Activated T-cell treated with anti-CD3 and anti-CD28 coated beads for 4 hours (primary cell): ENCODE results near the gene SPRYD3.
"Not testable (repeated sequence)": the region's sequence is repeated elsewhere in the genome, so short reads cannot be mapped to it uniquely, and the experiment has no call there.

ENCODE experiments used
- DNase-seq: peaks from one replicate; pipeline ENCODE4 v3.0.0-alpha.2; 2020

Gene SPRYD3

DNA sequence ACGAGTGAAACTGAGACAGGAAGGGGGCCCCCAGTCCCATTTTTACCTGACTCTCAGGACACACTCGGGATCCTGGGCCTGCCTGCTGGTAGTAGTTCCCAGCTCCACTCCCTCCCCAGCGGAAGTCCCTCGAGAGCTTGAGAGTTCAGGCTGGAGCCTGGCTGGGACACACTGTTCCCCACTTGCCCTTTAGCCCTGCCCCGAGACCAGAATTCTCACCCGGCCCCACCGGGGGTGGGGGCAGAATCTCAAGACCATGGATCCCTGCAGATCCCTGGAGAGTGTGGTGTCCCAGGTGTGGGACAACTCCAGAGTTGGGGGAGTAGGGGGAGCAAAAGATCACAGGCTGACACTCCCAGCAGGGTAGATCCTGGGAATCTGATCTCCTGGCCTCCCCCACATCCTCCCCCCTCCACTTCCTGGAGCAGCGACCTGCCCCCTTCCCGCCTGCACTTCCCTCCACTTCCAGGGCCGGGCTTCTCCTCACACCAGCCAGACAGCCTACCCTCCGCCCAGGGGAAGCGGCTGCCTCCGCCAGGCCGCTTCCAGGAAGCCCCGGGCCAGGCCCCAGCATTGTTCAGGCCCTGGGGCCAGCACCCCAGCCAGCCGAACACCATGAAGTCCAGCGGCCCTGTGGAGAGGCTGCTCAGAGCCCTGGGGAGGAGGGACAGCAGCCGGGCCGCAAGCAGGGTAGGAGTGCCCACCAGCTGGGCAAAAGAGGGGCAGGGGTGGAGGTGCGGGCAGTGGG, 29.4 kb downstream of the SPRYD3 start, which contains the start of gene TNS2:
TSS of gene TNS2 (plus strand) at position 495 of the 748 bp plus-strand sequence. CDS start at position 616, 121 bp downstream.
- DNase-seq: no peak

DNA sequence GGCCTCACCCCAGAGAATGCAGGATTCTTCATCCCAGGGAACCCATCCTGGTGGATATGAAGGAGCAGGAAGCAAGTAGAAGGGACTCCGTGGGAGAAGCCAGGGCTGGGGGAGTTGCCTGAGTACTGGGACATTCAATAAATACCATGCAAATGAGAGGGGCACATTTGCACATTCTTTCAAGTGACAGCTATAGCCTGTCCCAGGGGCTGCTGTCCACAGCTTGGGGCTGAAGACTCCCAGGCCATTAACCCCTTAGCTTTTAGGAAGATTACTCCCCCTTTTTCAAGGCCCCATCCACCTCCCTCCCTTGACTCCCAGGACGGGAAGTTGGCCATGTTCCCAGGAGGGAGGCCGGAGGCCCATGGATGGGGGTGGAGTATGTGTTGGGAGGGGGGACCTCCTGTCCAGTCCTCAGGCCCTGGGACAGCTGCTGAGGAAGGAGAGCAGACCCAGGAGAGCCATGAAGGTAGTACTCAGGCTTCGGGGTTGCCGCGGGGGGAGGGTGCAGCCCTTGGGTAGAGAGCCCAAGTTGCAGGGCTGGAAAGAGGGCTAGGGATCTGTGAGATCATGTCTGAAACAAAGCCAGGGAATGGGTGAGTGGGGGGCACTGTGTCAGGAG, 30.3 kb downstream of the SPRYD3 start:
- no peak for DNase-seq

DNA sequence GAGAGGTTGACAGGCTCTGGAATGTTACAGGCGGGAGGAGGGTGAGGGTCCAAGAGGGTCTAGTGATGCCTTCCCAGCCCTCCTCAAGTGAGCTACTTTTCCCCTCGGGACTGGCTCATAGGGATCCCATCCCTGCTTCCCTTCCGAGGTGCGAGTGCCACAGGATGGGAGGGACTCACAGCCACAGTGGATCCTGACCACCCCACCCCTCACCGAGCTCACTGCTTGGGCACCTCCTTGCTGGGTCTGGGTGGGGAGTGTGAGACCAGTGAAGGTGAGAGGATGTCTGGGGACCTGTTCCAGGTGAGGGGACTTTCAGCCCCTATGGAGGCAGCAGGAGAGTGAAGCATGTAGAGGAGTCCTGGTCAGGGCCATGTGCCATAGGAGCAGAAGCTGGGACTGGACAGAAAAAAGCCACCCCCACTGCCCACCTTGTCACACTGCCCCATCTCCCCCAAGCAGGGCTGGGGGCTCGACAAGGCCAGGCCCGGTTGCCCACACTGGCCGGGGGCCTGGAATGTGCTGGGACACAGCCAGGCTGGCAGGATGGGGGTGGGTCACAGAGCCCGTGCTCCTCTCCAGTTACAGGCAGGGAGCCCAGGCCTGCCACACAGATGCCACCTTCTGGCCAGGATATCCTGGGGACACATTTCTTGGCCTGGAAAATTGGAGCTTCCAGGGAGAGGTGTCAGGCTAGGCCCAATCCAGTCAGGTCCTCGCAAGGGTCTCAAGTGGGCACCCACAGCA, 31.0 kb downstream of the SPRYD3 start:
- no peak for DNase-seq

DNA sequence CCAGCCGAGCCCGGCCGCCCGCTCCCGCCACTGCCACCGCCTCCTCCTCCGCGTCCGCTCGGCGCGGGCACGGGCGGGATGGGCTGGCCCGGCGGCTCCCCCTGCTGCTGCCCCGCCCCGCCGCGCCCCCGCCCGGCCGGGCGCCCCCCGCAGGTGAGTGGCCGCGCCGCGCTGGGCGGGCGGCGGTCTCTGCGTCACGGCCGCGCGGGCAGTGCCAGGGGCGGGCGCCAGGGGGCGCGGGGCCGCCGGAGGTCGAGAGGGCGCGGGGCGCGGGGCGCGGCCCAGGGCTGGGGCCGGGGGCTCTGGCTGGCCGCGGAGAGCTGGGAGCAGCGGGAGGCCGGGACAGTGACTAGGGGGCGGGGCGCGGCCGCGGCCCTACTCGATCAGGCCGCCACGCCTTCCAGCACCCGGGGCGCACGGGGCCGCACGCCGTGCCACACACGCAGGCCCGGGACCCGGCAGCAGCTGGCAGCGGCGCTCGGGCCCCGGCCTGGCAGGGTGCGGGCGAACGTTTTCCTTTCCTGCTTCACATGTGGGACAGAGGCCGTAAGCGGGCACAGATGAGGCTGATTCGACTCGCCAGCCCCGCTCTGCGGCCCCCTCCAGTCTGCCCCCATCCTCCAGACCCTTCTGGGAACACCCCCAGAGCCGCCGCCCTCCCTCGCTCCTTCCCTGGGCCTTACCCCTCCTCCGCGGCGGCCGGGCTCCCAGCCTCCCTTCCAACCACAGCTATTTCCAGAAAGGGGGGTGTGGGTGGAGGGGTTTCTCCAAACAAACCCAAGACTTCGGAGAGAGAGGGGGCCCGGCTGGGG, 31.8 kb downstream of the SPRYD3 start:
- DNase-seq: peak; percentile 54

DNA sequence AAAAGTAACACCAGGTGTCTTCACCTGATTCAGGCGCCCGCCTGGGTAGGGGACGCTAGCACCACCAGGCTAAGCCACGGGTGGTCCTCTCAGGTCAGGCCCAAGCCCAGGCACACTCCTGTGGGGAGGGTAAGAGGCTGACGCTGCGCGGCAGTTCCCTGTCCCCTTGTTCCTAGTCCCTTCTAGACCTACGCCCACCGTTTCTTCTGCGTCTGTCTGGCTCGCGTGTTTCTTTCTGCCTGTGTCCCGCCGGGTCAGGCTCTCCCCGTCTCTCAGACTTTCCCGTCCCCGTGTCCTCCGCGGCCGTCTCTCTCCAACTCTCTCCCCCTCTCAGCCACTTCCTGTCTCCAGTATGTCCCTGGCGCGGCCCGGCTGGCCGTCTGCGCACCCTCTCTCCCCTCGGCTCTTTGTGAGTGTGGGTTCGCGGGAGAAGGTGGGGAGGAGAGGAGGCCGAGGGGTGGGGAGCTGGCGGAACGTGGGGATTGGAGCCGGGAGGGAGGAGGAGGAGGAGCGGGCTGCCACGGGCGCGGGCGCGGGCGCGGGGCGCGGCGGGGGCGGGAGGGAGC, 32.5 kb downstream of the SPRYD3 start:
- DNase-seq: peak; percentile 28

DNA sequence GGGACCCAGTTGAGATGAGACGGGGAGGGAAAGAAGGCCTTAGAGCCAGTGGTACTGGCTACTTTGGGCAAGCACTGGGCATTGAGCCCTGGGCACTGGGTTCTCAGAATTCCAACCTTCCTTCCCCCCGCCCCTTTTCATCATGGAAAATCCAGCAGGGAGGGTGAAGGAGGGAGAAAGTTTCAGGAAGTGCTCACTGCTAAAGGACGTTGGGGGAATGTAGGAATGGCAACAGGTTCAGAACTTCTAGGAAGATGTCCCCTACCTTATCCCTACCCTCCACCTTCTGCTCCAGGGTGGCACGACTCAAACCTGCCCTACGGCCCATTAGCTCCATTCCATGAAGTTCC, 33.5 kb downstream of the SPRYD3 start:
- no peak for DNase-seq

DNA sequence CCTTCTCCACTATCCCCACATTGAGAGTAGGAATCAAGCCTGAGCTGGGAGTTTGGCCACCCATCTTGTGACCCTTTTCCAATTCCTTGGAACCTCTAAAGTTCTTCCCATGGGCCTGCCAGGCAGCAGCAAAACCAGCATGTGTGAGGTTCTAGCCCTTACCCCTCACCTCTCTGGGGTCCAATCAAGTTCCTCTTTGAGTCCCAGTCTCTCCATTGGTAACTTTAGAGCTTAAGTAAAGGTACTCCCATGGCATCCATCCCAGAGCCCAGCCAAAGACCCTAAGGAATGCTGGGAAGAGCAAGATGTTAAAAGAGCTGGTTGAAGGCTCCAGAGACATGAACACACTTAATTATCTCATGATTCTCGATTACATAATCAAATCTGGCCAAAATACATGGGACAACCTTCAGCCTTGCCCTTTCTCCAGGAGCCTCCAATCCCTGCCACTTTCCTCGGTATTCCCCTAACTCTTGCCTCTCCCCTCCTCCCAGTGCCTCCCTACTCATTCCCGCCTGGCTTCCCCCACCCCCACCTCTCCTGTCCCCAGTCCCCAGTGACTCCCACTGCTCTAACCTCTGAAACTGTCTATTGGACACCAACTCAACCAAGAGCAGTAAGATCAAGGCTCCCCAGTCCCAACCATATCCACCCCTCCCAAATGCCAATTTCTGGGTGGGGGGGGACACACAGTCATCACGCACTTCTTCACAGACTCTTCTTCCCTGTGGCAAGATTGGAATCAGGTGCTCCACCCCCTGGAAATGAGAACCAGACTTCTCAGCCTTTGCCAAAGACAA, 34.1 kb downstream of the SPRYD3 start:
- no peak for DNase-seq

DNA sequence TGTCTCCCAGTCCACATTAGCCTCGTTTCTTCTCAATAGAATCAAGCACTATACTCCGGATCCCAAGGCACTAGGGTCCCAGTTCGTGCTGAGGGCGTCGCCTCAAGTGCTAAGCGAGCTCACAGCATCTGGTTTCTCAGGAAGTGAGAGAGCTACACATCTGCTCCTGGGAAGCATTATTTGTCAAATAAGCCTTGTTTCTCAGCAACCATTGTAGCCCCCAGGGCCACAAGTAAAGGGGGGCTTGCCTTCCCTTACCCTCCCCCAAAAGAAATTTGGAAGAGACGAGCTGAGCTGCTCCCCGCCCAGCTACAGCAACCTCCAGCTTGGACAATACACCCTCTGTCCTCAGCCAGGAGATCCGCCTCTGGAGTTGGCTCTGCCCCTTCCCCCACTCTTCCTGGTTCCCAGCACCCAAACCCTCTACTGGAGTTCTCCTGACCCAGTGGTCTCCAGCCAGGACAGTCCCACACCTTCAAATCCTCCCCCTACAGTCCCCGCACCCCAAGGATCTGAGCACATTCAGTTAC, 35.1 kb downstream of the SPRYD3 start:
- no peak for DNase-seq

DNA sequence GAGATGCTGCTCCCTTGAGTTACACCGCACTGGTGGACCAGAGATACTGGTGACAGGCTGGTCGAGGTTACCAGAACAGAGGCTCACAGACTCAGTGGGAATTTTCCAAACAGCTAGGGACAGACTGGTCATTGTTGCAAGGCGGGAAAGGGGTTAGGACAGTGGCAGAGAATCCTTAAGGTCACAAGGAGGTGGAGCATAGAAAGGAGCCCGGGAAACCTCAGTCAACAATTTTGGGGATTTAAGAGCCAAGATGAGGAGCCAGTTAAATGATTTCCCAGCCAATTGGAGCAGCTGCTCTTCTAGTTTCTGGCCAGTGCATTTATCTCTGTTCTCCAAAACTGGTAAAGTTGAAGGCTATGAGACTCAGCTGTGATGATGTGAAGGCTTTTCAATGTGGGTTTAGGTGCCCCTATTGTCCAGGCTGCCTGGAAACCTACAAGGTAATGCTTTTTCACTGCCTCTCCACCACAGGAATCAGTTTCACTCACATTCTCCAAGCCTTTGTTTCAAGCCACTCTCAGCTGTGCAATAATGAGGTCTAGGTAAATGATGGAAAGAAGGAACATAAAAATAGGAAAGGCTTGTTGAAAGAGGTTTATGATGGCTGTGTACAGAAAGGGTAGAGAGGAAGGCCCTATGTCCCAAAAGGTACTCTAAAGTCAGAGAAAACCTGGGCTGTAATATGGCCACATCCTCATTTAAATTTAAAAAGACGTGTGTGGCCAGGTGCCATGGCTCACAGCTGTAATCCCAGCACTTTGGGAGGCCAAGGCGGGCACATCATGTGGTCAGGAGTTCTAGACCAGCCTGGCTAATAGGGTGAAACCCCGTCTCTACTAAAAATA, 36.4 kb downstream of the SPRYD3 start:
- DNase-seq: no peak

DNA sequence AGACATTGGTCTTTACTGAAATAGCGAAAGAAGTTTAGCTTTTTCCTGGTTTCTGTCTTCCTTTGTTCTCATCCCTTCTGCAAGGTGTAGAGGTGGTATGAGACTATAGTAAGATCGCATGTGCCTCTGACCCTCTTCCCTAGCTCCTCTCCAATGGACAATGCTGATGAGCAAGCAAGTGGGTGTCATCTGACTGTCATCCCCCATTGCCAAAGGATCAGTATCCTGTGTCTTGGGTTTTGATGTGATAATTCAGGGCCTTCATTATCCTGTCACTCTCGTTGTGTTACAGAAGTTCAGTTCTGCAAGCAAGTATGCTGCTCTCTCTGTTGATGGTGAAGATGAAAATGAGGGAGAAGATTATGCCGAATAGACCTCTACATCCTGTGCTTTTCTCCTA, 39.3 kb downstream of the SPRYD3 start:
- no peak for DNase-seq

DNA sequence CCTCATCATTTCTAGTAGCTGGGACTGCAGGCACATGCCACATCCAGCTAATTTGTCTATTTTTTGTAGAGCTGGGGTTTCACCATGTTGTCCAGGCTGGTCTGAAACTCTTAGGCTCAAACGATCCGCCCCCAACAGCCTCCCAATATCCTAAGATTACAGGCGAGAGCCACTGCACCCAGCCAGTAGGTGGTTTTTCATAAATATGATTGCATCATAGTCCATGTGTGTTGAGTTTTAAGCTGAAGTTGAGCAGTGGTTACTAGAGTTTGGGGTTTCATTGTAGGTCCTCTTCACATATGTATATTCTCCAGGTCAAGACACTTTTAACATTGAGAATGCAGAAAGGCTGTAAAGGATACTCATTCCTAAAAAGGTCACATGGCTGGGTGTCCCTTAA, 42.4 kb downstream of the SPRYD3 start:
- no peak for DNase-seq

DNA sequence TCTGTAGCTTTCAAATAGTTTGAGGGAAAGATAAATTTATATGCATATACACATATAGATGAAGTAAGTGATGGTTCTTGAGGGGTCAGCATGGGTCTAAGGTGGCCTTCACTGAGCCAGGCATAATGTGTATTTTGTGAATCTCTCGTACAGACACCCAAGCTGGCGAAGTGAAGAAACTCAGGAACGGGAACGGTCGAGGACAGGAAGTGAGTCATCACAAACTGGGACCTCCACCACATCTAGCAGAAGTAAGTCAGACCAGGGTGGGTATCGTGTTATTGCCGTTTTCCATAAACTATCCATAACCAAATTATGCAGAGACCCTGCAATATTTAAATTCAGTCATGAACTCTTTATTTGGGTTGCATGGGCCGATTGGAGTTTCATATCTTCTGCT, 44.7 kb downstream of the SPRYD3 start:
- no peak for DNase-seq

DNA sequence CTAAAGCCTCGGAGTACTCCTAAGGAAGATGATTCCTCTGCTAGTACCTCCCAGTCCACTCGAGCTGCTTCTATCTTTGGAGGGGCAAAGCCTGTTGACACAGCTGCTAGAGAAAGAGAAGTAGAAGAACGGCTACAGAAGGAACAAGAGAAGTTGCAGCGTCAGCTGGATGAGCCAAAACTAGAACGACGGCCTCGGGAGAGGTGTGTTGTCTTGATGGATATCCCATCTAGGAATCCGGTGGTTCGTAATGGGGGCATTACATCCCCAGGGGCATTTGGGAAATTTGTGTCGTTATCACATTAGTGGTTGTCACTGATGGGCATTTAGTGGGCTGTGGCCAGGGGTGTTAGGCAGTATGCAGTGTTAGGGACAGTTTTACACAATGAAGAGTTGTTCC, 45.4 kb downstream of the SPRYD3 start:
- not testable (repeated sequence) for DNase-seq

DNA sequence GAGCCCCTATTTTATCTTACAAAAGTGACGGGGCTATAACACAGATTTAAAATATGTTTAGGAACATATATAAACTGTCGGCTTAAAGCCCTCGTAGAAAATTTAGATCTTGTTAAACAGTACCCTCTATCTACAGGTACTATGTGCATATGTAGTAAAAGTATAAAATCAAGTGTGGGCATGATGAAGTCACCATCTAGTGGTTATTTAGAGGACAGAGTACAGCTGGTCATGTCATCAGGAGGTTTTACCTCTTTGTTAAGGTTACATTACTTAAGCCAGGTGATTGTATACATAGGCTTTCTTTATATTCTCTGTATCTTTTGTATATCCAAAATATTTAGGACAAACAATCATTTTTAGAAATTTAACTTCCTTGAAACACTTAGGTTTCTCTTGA, 47.6 kb downstream of the SPRYD3 start:
- no peak for DNase-seq

DNA sequence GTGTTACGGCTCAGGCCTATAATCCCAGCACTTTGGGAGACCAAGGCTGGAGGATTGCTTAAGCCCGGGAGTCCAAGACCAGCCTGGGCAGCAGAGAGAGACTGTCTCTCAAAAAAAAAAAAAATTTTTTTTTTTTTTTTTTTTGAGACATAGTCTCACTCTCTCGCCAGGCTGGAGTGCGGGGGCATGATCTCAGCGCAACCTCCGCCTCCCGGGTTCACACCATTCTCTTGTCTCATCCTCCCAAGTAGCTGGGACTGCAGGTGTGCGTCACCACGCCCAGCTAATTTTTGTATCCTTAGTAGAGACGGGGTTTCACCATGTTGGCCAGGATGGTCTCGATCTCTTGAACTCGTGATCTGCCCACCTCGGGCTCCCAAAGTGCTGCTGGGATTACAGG, 52.2 kb downstream of the SPRYD3 start:
- DNase-seq: not testable (repeated sequence)

DNA sequence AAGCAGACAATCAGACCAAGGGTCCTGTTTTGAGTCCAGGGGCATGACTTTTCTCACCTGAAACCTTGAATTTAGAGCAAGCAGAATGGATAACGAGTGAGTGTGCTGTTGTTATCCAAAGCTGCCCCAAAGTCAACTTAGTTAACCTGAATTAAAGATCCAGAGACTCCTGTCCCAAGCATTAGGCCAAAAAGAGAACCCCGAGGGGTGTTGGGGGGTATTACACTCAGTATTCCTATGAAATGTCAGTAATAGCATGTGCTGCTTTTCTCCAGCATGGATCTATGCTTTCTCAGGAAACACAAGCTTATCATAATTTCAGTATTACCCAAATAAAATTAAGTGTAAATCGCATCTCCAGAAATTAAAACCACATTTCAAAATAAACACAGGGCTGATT, 53.9 kb downstream of the SPRYD3 start:
- DNase-seq: no peak

DNA sequence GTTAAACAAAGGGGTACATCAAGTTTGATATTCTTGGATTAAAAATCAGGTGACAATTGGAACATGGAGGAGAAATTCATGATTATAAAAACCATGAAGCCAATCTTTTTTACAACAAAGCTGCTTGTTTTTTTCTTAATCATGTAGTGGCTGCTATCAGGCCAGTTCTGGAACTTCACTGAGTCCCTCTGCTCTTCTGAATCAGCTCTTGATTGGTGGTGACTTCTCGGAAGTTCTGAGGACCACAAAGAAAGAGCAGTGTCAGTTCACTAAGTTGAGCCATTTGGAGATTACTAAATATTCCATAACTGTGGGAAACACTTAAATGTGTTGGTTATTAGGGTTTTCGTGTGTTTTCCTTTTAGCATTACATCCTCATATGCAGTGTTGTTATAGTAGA, 64.5 kb downstream of the SPRYD3 start:
- no peak for DNase-seq
